Fibroblast of skin of abdomen (primary cell): Measurements from ENCODE around the gene RASSF6.
"Not testable (repeated sequence)": the region's sequence is repeated elsewhere in the genome, so short reads cannot be mapped to it uniquely, and the experiment has no call there.

Experiments
- DNase-seq: peaks from one replicate; pipeline ENCODE4 v3.0.0-alpha.2; 2013

Gene RASSF6

DNA sequence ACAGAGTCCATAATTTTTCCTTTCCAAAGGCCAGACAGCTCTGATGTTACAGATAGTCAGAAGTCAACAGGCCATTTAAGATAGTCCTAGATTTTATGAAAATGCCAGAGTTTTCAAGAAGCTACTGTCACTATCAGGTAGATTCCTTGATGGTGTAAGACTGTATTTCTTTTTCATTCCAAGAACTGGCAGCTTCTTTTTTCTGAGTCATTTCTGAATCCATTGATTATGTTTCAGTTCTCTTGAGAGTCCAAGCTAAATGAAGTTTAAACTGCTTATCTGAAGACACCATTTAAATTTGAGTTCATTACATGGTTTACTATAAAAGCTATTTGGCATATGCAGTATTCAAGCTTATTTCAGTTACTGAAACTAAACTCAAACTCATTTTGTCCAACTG, 44.6 kb downstream of the RASSF6 start:
- no peak for DNase-seq

DNA sequence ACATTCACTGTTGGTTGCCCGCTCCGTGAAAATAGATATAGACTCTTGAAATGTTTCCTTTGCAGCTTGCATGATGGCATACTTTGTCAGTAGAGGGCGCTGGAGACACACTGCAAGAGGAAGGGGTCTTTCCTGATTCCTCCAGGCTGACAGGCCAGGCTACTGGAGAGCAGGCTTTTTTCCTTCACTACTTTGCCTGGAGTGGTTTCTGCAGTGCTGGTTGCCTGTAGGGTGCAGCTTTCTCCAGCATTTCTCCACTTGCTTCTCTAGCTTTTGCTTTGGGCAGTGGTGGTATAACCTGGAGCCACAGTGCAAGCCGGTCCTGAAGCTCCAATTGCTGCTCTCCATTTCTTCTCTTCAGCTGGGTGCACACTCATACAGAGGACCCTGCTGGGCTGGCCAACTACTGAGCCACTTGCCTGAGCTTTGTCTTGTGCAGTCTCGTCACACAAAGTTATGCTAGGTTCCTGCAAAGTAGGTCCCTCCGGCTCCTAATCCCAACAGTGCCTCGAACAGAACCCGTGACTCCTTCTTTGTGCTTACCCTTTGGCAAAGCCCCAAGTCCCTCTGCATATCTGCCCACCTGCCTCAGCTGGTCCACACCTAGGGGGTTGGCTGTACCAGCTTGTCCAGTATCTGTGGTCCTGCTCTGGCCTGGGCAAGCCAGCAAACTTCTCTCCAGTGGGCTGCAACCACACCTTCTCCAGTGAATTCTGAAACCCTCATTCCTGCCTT, 46.3 kb downstream of the RASSF6 start:
- DNase-seq: peak; percentile 81

DNA sequence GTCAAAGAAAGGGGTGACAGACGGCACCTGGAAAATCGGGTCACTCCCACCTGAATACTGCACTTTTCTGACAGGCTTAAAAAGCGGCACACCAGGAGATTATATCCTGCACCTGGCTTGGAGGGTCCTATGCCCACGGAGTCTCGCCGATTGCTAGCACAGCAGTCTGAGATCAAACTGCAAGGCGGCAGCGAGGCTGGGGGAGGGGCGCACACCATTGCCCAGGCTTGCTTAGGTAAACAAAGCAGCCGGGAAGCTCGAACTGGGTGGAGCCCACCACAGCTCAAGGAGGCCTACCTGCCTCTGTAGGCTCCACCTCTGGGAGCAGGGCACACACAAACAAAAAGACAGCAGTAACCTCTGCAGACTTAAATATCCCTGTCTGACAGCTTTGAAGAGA, 69.4 kb downstream of the RASSF6 start:
- DNase-seq: not testable (repeated sequence)

DNA sequence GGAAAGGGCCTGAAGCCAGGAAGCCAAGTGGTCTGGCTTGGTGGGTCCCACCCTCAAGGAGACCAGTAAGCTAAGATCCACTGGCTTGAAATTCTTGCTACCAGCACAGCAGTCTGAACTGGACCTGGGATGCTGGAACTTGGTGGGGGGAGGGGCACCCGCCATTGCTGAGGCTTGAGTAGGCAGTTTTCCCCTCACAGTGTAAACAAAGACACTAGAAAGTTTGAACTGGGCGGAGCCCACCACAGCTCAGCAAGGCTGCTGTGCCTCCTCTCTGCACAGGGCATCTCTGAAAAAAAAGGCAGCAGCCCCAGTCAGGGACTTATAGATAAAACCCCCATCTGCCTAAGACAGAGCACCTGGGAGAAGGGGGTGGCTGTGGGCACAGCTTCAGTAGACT, 75.6 kb downstream of the RASSF6 start:
- no peak for DNase-seq

DNA sequence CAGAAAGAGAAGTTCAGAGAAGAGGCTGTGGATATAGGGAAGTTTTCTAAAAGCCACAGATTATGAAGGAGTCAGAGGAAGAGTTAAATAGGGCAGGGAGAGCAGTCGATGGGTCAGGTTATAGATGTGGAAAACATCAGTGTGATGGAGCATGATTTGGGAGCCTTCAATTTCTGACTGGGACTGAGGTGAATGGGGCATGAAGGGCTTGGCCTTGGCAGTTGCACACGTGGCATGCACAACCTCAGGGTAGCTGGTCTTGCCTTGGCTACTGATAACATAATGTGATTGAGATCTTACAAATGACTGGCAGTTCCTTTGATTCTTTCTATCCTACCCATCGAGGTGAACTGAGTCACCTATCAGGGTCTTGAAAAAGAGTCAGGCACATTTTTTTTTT, 79.0 kb downstream of the RASSF6 start:
- no peak for DNase-seq

DNA sequence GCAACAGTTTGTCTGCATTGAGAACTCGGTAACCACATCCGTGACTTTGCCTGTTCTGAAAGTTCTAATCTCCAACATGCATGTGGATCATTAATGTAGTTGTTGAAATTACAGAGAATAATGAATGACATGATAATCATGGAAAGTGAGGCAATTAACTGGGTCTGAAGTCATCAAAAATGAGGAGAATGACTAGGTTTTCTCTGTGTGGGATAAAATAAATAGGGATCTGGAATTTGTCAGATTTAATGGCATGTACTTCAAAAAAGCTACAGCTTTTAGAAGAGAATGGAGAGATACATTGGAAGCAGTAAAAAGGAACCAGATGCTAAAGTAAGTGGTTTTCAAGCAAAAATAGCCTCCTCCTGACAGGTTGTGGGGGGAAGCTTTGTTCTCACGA, 79.4 kb downstream of the RASSF6 start:
- DNase-seq: peak; percentile 64

DNA sequence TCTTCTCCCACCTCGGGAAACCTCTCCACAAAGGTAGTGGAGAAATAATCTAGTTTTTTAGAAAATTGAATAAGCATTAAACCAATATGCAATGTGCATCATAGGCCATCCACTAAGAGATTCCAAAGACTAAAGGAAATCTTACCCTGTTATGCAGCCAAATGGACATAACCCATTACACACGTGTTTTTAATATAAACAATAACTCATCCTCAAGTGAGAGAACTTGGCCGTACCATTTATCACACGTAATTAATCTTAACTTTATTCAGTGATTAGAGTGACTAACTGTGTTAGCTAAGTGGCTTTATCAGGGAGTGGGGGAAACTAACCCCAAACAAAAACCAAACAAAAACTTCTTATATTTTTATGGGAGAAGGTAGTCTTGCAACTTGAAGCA, 80.8 kb downstream of the RASSF6 start:
- DNase-seq: peak; percentile 69

DNA sequence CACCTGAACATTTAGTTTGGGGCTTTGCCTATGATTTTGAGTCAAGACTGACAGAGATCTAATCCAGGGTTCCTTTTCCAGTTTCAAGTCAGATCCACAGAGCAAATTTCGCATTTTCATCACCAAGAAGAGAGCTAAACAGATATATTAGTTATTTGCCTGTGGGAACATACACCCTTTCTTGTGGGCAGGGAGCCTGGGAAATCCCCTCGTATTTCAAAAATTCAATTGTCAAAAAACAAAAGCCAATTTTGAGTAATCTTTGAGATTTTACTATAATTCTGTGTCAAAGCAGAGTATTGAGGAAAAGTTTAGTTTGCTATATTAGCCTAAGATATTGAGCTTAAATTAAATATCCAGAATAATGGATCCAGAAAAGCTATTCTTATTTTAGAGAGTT, 82.1 kb downstream of the RASSF6 start:
- no peak for DNase-seq

DNA sequence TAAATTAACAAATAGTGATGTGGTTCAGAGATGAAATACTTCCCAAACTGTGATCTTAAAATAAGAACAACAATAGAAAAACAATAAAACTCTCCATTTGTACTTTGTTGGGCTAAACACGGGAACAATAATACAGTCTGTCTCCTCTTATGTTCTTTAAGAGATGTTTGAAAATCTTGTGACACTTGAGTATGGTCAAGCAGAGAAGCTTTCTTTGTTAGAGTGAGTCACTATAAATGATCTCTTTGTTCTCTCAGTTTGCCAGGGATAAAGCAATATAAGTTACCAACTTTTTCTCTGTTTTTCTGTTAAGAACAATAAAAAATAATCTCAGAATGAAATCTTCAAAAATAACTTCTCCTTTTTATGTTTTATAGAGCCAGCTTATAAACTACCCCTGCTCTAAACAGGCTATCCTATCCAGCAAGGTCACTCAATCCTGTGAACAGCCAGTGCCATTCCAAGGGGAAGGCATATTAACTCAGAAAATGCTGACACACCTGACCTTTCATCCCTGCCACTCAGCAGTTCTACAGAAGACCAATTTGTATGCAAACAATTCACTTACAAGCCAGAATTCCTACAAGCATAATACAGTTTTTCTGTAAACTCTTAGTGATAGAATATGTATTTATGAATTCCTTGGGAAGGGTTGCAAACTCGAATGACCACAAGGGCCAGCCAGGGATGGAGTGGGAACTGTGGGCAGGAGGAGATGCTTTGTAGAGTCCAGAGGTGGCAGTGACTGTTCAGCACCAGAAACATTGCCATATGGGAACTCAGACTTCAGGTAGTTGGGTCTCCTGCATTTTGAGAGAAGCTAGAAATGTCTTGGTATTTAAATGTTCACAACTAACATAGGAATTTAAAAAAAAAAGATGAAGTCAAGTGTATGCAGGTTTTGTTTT, 86.5 kb downstream of the RASSF6 start:
- no peak for DNase-seq

DNA sequence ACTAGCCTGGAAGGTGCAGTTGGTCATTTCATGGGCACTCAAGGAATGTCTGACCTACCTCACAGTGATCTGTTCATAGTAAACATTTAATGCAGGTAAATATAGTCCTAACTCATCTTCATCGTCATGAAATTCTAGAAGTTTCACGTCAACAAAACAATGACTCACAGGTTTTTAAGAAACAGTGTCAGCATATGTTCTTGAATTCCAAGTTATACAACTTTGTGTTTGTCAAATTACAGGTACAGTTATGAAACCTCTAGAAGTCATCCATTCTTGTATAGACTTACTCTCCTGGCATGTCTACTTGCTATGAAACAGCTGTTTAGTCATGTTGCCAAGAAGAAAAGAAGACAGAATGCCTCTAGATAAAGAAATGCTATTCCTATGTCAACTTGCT, 92.1 kb downstream of the RASSF6 start:
- no peak for DNase-seq

DNA sequence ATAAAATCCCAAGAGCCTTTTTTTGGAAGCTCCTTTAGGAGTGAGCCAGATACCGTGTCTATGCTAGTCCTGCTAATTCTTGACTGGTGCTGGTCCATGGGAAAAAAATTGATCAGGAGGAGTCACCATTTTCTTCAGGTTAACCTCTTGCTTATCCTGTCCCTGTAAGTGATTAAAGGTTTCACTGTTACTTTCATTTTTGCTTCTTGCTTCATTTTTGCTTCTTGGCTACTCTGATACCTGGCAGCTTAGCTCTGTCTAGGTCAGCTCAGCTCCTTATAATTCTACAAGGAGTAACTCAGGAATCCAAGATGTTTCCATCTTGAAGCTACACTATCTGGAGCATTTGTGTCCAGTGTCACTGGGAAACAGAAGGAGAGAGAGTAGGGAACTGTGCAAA, 93.0 kb downstream of the RASSF6 start:
- no peak for DNase-seq

DNA sequence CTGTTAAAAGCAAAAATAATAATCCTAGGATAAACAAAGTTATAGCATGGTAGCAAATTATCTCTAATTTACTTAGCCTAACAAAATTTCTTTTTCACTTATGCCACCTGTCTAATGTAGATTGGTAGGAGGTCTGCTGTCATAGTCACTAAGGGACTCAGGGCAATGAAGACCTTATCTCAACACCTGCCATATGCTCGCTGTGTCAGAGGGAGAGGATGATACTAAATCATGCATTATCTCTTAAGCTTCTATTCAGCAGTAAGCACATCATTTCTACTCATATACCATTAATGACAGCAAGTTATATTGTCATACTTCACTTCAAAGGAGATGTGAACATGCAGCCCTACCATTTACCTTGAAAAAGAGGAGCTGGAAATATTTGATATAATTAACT, 94.6 kb downstream of the RASSF6 start:
- no peak for DNase-seq

DNA sequence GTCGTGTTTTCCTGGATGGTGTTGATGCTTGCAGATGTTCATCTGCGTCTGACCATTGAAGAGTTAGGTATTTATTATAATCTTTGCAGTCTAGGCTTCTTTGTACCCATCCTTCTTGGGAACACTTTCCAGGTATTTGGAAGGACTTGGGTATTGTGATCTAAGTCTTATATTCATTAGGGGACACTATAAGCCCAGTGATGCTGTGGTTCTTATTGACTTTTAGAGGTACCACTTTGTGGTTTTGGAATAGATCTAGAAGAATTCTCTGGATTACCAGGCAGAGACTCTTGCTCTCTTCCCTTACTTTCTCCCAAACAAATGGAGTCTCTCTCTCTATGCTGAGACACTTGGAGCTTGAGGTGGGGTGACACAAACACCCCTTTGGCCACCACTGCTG, 97.1 kb downstream of the RASSF6 start:
- no peak for DNase-seq
